Keratinocyte (primary cell): Measurements from ENCODE around the gene DTD2. TPM values are rescaled to one million over a fixed set of nuclear protein-coding genes. Genes with fewer than 3 reads are reported as not detected.

Experiments used
- DNase-seq: peaks from one replicate; pipeline ENCODE4 v3.0.0-alpha.2; 2011; ENCODE audit warnings: low read depth, missing footprints, low spot score
- FAIRE-seq: peaks from 2 replicates; lab custom pipeline; 2011; peaks lifted over from hg19 to GRCh38; lab: Jason Lieb, UNC
- H2AFZ ChIP-seq: 2 replicates; pipeline ENCODE4 v1.6.0; 2012; ENCODE audit warnings: low read length, control low read depth, inconsistent platforms; ENCODE audit not compliant: control insufficient read depth
- H3K27ac ChIP-seq: 2 replicates; pipeline ENCODE4 v1.5.1; 2011; ENCODE audit warnings: low read length; ENCODE audit not compliant: control insufficient read depth, insufficient read depth
- H3K27me3 ChIP-seq: 3 replicates; pipeline ENCODE4 v1.6.0; 2011; ENCODE audit warnings: low read length; ENCODE audit not compliant: control insufficient read depth, insufficient read depth; ENCODE audit errors: extremely low read depth
- H3K36me3 ChIP-seq, 2 experiments: 2 replicates in 1 of 2; 3 replicates in 1 of 2; pipeline ENCODE4 v1.5.1; 2011; ENCODE audit warnings: low read length in 2 of 2, mild to moderate bottlenecking in 1 of 2; ENCODE audit not compliant: control insufficient read depth in 2 of 2, insufficient read depth in 2 of 2; ENCODE audit errors: extremely low read depth in 1 of 2
- H3K4me1 ChIP-seq: 3 replicates; pipeline ENCODE4 v1.5.1; 2011; ENCODE audit warnings: low read length; ENCODE audit not compliant: control insufficient read depth, insufficient read depth; ENCODE audit errors: extremely low read depth
- H3K4me2 ChIP-seq: 3 replicates; pipeline ENCODE4 v1.6.0; 2011; ENCODE audit warnings: low read depth, low read length; ENCODE audit not compliant: control insufficient read depth, insufficient read depth; ENCODE audit errors: extremely low read depth
- H3K4me3 ChIP-seq, 3 experiments: fragments of 200-600 bp in 1 of 3; sonication (generic) in 1 of 3; 2 replicates in 2 of 3; 3 replicates in 1 of 3; pipeline ENCODE4 v1.5.1; 2011 to 2016; ENCODE audit warnings: low read length in 3 of 3, mild to moderate bottlenecking in 3 of 3, control low read depth in 2 of 3, inconsistent platforms in 1 of 3, low read depth in 1 of 3, mixed read lengths in 1 of 3, mixed run types in 1 of 3, moderate library complexity in 1 of 3; ENCODE audit not compliant: control insufficient read depth in 2 of 3, insufficient read depth in 2 of 3; ENCODE audit errors: extremely low read depth in 1 of 3
- H3K79me2 ChIP-seq: 2 replicates; pipeline ENCODE4 v1.6.0; 2012; ENCODE audit warnings: low read length; ENCODE audit not compliant: control insufficient read depth, insufficient read depth
- H3K9ac ChIP-seq: 3 replicates; pipeline ENCODE4 v1.6.0; 2011; ENCODE audit warnings: low read length; ENCODE audit not compliant: control insufficient read depth, insufficient read depth; ENCODE audit errors: extremely low read depth
- H3K9me1 ChIP-seq: 3 replicates; pipeline ENCODE4 v1.6.0; 2011; ENCODE audit warnings: low read length; ENCODE audit not compliant: control insufficient read depth, insufficient read depth; ENCODE audit errors: extremely low read depth
- H3K9me3 ChIP-seq: 2 replicates; pipeline ENCODE4 v1.5.1; 2012; ENCODE audit warnings: low read depth, low read length; ENCODE audit not compliant: control insufficient read depth
- H4K20me1 ChIP-seq: 3 replicates; pipeline ENCODE4 v1.6.0; 2011; ENCODE audit warnings: low read length; ENCODE audit not compliant: control insufficient read depth, insufficient read depth; ENCODE audit errors: extremely low read depth
- CTCF ChIP-seq, 3 experiments: IDR thresholded peaks in 1 of 3; conservative IDR thresholded peaks in 1 of 3; optimal IDR thresholded peaks in 1 of 3; 2 replicates in 2 of 3; 3 replicates in 1 of 3; pipeline versions ENCODE3 to v1.5.1; 2011; ENCODE audit warnings: low read length in 3 of 3, mild to moderate bottlenecking in 3 of 3, moderate library complexity in 2 of 3, control low read depth in 1 of 3, inconsistent platforms in 1 of 3; ENCODE audit not compliant: insufficient read depth in 2 of 3; ENCODE audit errors: extremely low read depth in 1 of 3
- EZH2 ChIP-seq: IDR thresholded peaks from one replicate; pipeline ENCODE4 v1.6.1; 2012; ENCODE audit warnings: inconsistent platforms, mild to moderate bottlenecking, low read length, moderate library complexity
- dilution Hi-C: fragments of 300-500 bp; cut with MboI; formaldehyde crosslinking; loops from one replicate; pipeline ENCODE4 v1.7.0; 2020; ENCODE audit warnings: low sequenced_read_pairs; ENCODE audit not compliant: extremely low pct_ligation_motif_present
- polyA plus RNA-seq, 5 experiments: library from polyadenylated mRNA; depleted of rRNA in 3 of 5; stranded (reverse) in 3 of 5; stranded (forward) in 1 of 5; unstranded in 1 of 5; fragments of >200 nt; gene quantifications; 1 replicate in 1 of 5; 2 replicates in 3 of 5; 3 replicates in 1 of 5; pipeline versions ENCODE4 v1.2.1 to v1.2.3, GENCODE V29; 2011 to 2012; ENCODE audit warnings: missing spikeins in 2 of 5, low read depth in 1 of 5, low replicate concordance in 1 of 5

The DTD2 gene
- polyA plus RNA-seq, 1 donor (not counting 4 experiments of a cell fraction or from before 2014, with no cell fraction given): 22.3 TPM

- Histone ChIP-seq H3K4me1 (peaks cover 22% of the 10 kb centered on the region), H3K9me3 (no peaks in the 10 kb centered on the region), H2AFZ (no peak overlapping the region), H3K27ac (no peak overlapping the region), H3K27me3 (no peaks in the 10 kb centered on the region), H3K4me3 (no peak overlapping the region), H3K4me2 (peak overlapping the region; percentile 92), H4K20me1 (no peaks in the 10 kb centered on the region), H3K9me1 (no peaks in the 10 kb centered on the region), H3K9ac (no peak overlapping the region), H3K79me2 (peaks cover 34% of the 10 kb centered on the region), H3K36me3 (no peaks in the 10 kb centered on the region)
- no peak for TF ChIP-seq EZH2
- no peak for TF ChIP-seq CTCF (optimal IDR thresholded peaks at IDR 0.05 in 1 of 3, IDR thresholded peaks at IDR 0.05 in 1 of 3, conservative IDR thresholded peaks at IDR 0.05 in 1 of 3; ENCODE audit: extremely low read depth in 1 of 3, insufficient read depth in 2 of 3, low read length in 3 of 3)
- no peak for FAIRE-seq
- dilution Hi-C loops: no loop called here
- no peak for DNase-seq
These were observed 38.9 kb downstream of the DTD2 start for GRCh38 chr14:31418440-31418839.

- Histone ChIP-seq H2AFZ (no peak overlapping the region), H3K9ac (no peak overlapping the region), H3K36me3 (no peaks in the 10 kb centered on the region), H3K4me3 (no peak overlapping the region), H3K27ac (no peak overlapping the region), H4K20me1 (no peaks in the 10 kb centered on the region), H3K4me2 (peak overlapping the region; percentile 27), H3K27me3 (no peaks in the 10 kb centered on the region), H3K9me1 (no peaks in the 10 kb centered on the region), H3K4me1 (peaks cover 15% of the 10 kb centered on the region), H3K79me2 (peaks cover 28% of the 10 kb centered on the region), H3K9me3 (no peaks in the 10 kb centered on the region)
- FAIRE-seq: no peak
- DNase-seq: no peak
- dilution Hi-C loops: no loop called here
- TF ChIP-seq CTCF (optimal IDR thresholded peaks at IDR 0.05 in 1 of 3, IDR thresholded peaks at IDR 0.05 in 1 of 3, conservative IDR thresholded peaks at IDR 0.05 in 1 of 3; ENCODE audit: extremely low read depth in 1 of 3, insufficient read depth in 2 of 3, low read length in 3 of 3) (no peak), EZH2 (no peak)
These were observed 43.0 kb downstream of the DTD2 start for GRCh38 chr14:31414190-31414833.
